Left forelimb (tissue), 1 donor: ENCODE data around the gene CAPG.

Experiments
- DNase-seq: peaks from one replicate; pipeline ENCODE4 v3.0.0-alpha.2; 2018; ENCODE audit warnings: low spot score

The CAPG gene

DNA sequence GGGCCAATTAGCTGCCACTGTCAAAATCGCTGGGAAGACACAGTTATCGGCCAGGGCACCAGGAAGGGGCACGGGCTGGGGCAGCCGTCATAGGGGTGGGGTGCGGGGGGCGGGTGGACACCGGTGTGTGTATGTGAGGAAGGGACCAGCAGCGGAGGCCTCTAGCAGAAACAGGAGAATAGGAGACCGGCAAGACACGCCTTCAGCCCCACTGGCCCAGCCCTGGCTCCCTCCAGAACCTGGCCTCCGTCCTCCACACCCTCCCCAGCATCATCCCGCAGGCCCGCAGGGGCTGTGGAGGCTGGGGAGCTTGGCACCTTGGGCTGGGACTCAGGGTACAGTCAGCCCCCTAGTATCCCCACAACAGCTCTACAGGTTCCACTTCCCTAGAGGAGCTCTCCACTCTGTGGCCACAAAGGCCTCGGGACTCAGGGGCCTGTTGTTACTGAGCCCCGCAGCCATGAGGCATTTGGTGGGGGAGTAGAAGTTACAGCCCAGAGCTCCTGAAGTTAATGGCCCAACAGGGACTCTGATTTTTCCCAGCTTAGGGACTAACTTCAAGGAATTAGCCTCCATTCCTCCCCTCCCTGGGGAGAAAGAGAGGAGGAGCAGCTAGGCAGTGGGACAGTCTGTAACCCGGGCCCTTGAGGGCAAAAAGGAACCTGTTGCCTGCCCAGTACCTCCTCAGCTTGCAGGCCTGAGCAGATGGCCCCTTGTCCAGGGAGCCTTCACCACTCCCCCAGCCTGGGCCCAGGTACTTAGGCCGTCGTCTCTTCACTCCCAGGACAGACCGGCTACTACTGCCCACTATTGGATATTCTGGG, 28.2 kb upstream of the CAPG start:
- no peak for DNase-seq

GRCh38 chr2:85437488-85438200, 27.5 kb upstream of the CAPG start:
- DNase-seq, result peak; percentile 89

GRCh38 chr2:85436836-85437487, 26.8 kb upstream of the CAPG start:
- DNase-seq, result no peak

DNA sequence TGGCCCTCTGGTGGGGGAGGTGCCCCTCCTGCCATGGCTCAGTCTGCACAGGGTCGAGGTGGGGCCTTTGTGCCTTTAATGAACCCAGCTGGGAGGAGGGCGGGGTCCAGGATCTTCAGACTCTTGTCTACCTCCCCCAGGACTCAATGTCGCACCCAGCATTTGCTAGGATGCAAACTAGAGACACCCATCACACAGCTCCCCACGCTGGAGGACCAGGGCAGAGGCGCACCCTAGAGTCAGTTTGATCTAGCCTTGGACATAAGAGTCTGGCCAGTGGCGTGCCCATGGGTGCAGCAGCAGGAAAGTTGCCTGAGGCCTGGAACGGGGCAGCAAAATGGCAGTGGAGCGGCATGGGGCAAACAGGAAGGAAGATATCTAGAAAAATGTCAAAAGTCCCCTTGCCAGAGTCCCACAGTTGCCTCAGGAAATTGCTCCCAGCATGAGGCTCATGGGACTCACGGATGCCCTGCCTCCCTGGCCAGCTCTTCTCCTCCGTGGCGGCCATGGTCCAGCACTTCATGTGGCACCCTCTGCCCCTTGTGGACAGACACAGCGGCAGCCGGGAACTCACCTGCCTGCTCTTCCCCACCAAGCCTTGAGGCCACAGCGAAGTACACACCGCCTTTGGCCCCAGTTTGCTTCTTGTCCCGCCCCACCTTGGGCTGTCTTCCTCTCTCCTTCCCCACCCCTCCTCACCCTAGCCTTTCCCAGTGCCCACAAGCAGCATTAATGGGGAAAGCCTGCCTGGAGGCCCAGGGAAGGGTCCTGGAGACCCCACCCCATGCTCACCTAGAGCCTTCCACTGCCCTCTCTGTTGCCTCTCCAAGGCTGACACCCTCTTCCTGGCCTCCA, 26.0 kb upstream of the CAPG start:
- no peak for DNase-seq

DNA sequence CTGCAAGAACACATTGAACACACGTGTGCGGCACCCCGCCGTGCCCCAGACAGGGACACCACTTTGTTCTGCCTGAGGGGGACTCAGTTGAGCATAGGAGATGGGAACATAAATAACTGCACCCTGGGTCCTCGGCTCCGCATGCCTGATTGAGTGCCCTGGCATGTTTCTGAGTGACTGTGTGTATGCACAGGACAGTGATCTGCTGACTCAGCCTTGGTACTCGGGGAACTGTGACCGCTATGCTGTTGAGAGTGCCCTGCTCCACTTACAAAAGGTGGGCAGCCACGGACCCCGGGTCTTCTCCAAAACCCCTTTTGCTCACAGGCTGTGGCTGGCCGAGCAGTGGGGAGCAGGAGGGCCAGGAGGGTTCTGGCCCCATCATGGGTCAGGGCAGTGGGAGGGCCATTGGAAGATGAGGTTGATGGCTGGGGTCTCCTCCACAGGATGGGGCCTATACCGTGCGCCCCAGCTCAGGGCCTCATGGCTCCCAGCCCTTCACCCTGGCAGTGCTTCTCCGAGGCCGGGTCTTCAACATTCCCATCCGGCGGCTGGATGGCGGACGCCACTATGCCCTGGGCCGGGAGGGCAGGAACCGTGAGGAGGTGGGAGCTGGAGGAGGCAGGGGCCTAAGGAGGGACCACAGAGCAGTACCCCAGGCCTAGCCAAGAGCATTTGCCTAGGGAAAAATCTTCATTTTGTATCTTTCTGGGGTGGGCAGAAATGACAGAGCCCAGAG, 25.2 kb upstream of the CAPG start:
- DNase-seq, result no peak

GRCh38 chr2:85434696-85435095, 24.5 kb upstream of the CAPG start:
- DNase-seq, result no peak

DNA sequence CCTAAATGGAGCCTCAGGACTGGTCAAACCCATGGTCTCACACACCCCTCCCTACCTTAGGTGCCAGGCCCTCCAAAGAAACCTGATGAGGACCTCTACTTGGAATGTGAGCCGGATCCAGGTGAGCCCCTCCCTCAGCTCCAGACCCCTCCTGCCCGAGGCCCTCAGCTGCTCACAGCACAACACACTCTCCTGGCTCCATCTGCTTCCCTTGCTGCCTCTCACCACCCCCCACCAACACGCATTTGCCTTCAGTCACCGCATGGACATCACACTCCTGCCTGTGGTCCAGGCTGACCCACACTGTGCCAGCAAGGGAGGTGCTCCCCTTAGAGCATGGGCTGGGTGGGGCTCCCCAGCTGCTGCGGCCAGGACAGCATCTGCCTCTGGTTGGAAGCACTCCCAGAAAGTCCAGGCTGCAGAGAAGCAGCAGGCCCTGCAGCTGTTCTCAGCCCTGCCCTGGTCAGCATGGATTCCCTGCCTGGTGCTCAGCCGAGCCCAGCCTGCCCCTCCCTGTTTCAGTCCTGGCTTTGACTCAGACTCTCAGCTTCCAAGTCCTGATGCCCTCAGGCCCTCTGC, 23.4 kb upstream of the CAPG start:
- DNase-seq, result peak; percentile 88

GRCh38 chr2:85431570-85432205, 21.5 kb upstream of the CAPG start:
- no peak for DNase-seq

DNA sequence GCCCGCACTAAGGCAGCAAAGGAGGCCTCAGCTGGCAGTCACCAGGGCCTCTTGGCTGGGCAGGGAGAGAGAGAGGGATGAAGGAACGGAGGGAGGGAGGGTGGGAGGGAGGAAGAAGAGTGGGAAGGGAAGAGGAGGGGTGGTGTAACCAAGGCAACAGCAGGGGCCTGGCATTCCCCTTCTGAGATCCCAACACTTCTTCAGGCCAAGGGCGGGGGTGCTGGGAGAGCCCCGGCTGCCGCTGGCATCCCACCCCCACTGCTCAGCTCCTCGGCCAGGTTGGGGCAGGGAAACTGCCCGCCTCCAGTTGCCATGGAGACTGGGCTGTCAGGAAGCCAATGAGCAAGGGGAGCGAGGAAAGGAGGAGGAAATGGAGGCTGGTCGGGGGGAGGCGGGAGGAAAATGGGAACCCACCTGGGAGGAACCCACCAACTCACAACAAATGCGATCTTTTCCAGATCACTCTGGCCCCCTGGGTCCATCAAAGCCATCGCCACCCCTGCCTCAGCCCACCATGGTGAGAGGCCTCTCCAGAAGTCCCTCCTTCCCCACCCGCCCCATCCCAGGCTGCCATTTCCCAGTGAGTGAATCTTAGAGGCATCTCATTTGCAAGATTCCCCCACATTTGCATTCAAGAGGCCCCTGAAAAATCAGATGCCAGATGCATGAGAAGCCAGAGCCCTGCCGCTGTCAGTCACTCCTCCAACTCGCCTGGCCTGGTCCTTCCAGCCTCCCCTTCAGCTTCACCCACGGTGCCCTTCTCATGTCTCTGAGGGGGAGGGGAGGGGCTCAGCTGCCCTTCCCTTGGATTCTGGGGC, 20.8 kb upstream of the CAPG start:
- DNase-seq, result peak; percentile 79

GRCh38 chr2:85429924-85430289, 19.7 kb upstream of the CAPG start:
- DNase-seq, result no peak

GRCh38 chr2:85429213-85429923, 19.2 kb upstream of the CAPG start:
- no peak for DNase-seq

GRCh38 chr2:85428343-85428881, 18.2 kb upstream of the CAPG start:
- no peak for DNase-seq

- no peak for DNase-seq
Observed at GRCh38 chr2:85427300-85427835, 17.2 kb upstream of the CAPG start.

GRCh38 chr2:85425588-85425987, 15.4 kb upstream of the CAPG start:
- no peak for DNase-seq

DNA sequence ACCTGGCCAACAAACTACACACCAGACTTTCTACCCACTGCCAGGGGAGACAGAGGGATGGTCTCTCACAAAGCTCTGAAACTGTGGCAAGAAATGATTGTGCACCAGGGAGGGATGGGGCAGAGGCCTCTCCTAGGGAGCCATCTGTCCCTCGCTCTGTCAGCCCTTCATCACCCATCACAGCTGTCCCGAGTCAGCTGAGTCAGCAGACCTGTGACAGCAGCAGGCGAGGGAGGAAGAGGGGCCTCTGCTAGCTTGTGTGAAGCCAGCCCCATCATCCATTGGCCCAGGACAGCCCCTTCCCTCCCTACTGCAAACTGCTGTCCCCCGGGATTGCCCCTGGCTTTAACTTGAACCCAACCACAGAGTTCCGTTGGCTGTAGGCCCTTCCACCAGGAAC, 13.4 kb upstream of the CAPG start:
- DNase-seq, result no peak

- no peak for DNase-seq
Observed at GRCh38 chr2:85422072-85422457, 11.9 kb upstream of the CAPG start.

DNA sequence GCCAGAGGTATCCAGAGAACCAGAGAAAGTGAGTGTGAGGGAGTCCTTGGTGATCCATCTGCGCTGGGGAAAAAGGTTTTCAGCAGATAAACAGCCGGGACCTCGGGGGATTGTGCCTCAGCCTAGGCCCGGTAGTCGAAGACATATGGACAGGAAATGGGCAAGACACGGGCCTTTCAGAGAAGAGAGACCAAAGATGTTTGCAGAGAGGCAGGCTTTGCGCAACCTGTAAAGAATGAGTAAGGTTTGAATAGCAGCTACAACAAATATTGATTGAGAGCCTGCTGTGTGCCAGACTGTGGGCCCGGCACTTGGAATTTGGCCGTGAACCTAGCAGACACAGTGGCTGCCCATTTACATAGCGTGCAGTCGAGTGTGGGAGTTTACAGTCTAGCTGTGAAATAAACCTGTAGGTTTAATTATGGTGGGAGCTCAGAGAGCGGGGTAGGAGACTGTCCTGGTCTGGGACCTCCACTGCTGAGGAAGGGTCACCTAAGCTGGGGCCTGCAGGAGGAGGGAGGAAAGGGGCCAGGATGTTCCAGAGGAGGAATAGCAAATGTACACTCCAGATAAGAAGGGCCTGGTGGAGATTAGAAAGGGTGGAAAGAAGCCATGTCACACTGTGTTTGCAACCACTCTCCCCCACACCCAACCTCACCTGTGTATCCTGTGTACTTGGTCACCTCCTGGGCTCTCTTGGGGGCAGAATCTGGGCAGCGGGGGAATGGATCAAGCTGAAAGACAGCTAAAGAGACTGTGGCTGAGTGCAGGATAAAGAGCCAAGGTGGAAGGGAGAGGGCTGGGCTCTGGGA, 11.3 kb upstream of the CAPG start:
- DNase-seq, result no peak
